GM12878 (cell line): ENCODE data around the gene COL19A1. TPM values are rescaled to one million over a fixed set of nuclear protein-coding genes. Genes with fewer than 3 reads are reported as not detected.

Experiments used
- ATAC-seq: fragments of 200-7000 bp; cut with Tn5 transposase; 3 replicates; pipeline ENCODE4 v1.9.1; 2020; ENCODE audit warnings: mild to moderate bottlenecking, moderate library complexity
- BruUV-seq: library from RNA; stranded (reverse); fragments of 400-500 nt; replicated peaks from 2 replicates; lab custom pipeline; 2021; lab: Mats Ljungman, UMichigan
- CTCF ChIA-PET: fragments of 300-600 bp; sonication (Branson Sonifier 250); formaldehyde crosslinking; extraction: SDS; loops from one replicate; lab custom pipeline; 2021; ENCODE audit warnings: inconsistent platforms; lab: Yijun Ruan, JAX
- POLR2A ChIA-PET: fragments of 350-600 bp; formaldehyde crosslinking; extraction: SDS; loops from one replicate; lab custom pipeline; 2021; ENCODE audit warnings: inconsistent platforms; lab: Charles Lee
- RAD21 ChIA-PET: fragments of 300-600 bp; sonication (Branson Sonifier 250); formaldehyde crosslinking; loops from one replicate; lab custom pipeline; 2023; ENCODE audit warnings: antibody characterized with exemption; ENCODE audit not compliant: unreplicated experiment; lab: Charles Lee
- SMC1A ChIA-PET: fragments of 300-600 bp; sonication (Branson Sonifier 250); formaldehyde crosslinking; loops from one replicate; lab custom pipeline; 2023; ENCODE audit not compliant: unreplicated experiment, uncharacterized antibody; lab: Charles Lee
- DNase-seq: peaks from one replicate; pipeline ENCODE4 v3.0.0-alpha.2; 2011; ENCODE audit warnings: low read depth, low spot score
- FAIRE-seq: peaks from 3 replicates; lab custom pipeline; 2011; peaks lifted over from hg19 to GRCh38; lab: Jason Lieb, UNC
- H2AFZ ChIP-seq: 2 replicates; pipeline ENCODE4 v1.6.0; 2011; ENCODE audit warnings: low read depth, low read length, control low read depth; ENCODE audit not compliant: control insufficient read depth
- H3K27ac ChIP-seq: 2 replicates; pipeline ENCODE4 v1.5.1; 2011; ENCODE audit warnings: control low read depth; ENCODE audit not compliant: control insufficient read depth, insufficient read depth
- H3K27me3 ChIP-seq, 2 experiments: replicated peaks in 1 of 2; 2 replicates each; pipeline versions ENCODE4 v1.6.0 to v1.6.1; 2011; ENCODE audit warnings: low read length in 1 of 2; ENCODE audit not compliant: control insufficient read depth in 2 of 2, insufficient read depth in 2 of 2
- H3K36me3 ChIP-seq, 2 experiments: 2 replicates each; pipeline ENCODE4 v1.5.1; 2011; ENCODE audit warnings: low read length in 1 of 2; ENCODE audit not compliant: control insufficient read depth in 2 of 2, insufficient read depth in 2 of 2
- H3K4me1 ChIP-seq: 2 replicates; pipeline ENCODE4 v1.6.1; 2011; ENCODE audit warnings: mild to moderate bottlenecking, low read length, moderate library complexity, mixed read lengths; ENCODE audit not compliant: control insufficient read depth, insufficient read depth
- H3K4me2 ChIP-seq: 2 replicates; pipeline ENCODE4 v1.6.0; 2011; ENCODE audit warnings: control low read depth; ENCODE audit not compliant: control insufficient read depth, insufficient read depth
- H3K4me3 ChIP-seq: fragments of 200-600 bp; sonication (generic); 2 replicates; pipeline ENCODE4 v1.5.1; 2016
- H3K79me2 ChIP-seq: 2 replicates; pipeline ENCODE4 v1.6.0; 2011; ENCODE audit warnings: low read length; ENCODE audit not compliant: control insufficient read depth, insufficient read depth
- H3K9ac ChIP-seq: 2 replicates; pipeline ENCODE4 v1.8.0; 2011; ENCODE audit warnings: low read length, control low read depth, mixed read lengths; ENCODE audit not compliant: control insufficient read depth, insufficient read depth
- H3K9me3 ChIP-seq: replicated peaks from 3 replicates; pipeline ENCODE4 v1.5.1; 2011; ENCODE audit warnings: mild to moderate bottlenecking, low read length; ENCODE audit not compliant: control insufficient read depth, insufficient read depth
- H4K20me1 ChIP-seq: 2 replicates; pipeline ENCODE4 v1.6.0; 2011; ENCODE audit not compliant: control insufficient read depth, insufficient read depth
- ATF7 ChIP-seq: fragments of 450-650 bp; IDR thresholded peaks from 2 replicates; pipeline ENCODE4 v1.6.1; 2016; ENCODE audit warnings: low read depth, mild to moderate bottlenecking
- CHD4 ChIP-seq: fragments of 200-600 bp; sonication (generic); IDR thresholded peaks from 2 replicates; pipeline ENCODE4 v1.6.1; 2016; ENCODE audit warnings: mild to moderate bottlenecking
- FOXK2 ChIP-seq: fragments of 450-650 bp; IDR thresholded peaks from 2 replicates; pipeline ENCODE4 v1.6.1; 2017; ENCODE audit warnings: mild to moderate bottlenecking, moderate library complexity
- KAT2A ChIP-seq: conservative IDR thresholded peaks from 2 replicates; pipeline ENCODE4 v1.6.1; 2011; ENCODE audit warnings: low read depth, low read length; ENCODE audit not compliant: control insufficient read depth
- NR2C1 ChIP-seq: fragments of 450-650 bp; IDR thresholded peaks from 2 replicates; pipeline ENCODE4 v1.6.1; 2017; ENCODE audit warnings: antibody characterized with exemption, mild to moderate bottlenecking, moderate library complexity
- NR2C2 ChIP-seq: IDR thresholded peaks from 2 replicates; pipeline ENCODE4 v1.6.1; 2011; ENCODE audit warnings: borderline replicate concordance, low read depth; ENCODE audit not compliant: control insufficient read depth, insufficient read length
- POLR2A ChIP-seq: IDR thresholded peaks from 2 replicates; pipeline ENCODE4 v1.6.1; 2011; ENCODE audit warnings: low read depth, mild to moderate bottlenecking, low read length
- RUNX3 ChIP-seq: IDR thresholded peaks from 2 replicates; pipeline ENCODE4 v1.6.1; 2012; ENCODE audit warnings: low read length, inconsistent platforms
- SREBF1 ChIP-seq: IDR thresholded peaks from 2 replicates; pipeline ENCODE4 v1.6.1; 2012; ENCODE audit warnings: mild to moderate bottlenecking, low read length
- STAT3 ChIP-seq: IDR thresholded peaks from 2 replicates; pipeline ENCODE4 v1.6.1; 2011; ENCODE audit warnings: low read depth, low read length, improper control_type of control experiment
- TCF12 ChIP-seq: IDR thresholded peaks from 2 replicates; pipeline ENCODE4 v1.6.1; 2011; ENCODE audit warnings: low read depth, mild to moderate bottlenecking, low read length
- ZNF622 ChIP-seq: fragments of 450-650 bp; IDR thresholded peaks from 2 replicates; pipeline ENCODE4 v1.6.1; 2017; ENCODE audit warnings: mild to moderate bottlenecking, inconsistent platforms
- WGBS: methylation state at CpG from one replicate; pipeline ENCODE4 v1.1.6; 2016; ENCODE audit warnings: low lambda C conversion rate; ENCODE audit not compliant: insufficient replicate concordance, insufficient coverage; ENCODE audit errors: missing lambda C conversion rate; 5-methylcytosine and 5-hydroxymethylcytosine counted together
- in situ Hi-C: fragments of 300-500 bp; cut with MboI; formaldehyde crosslinking; loops from 9 replicates; pipeline ENCODE4 v1.14.3; 2018; ENCODE audit warnings: mixed read lengths
- intact Hi-C: fragments of 100-400 bp; cut with micrococcal nuclease; formaldehyde crosslinking; loops from one replicate; pipeline ENCODE4 v1.14.2; 2022; ENCODE audit not compliant: unreplicated experiment
- polyA plus RNA-seq, 11 experiments: library from polyadenylated mRNA; depleted of rRNA in 4 of 11; unstranded in 6 of 11; stranded (reverse) in 5 of 11; fragments of >200 nt; fragmentation: Nextera tagmentation in 4 of 11; fragmentation: Illumina TruSeq in 1 of 11; extraction: Ambion mirVana in 4 of 11; extraction: Trizol in 1 of 11; gene quantifications; 1 replicate in 1 of 11; 2 replicates in 10 of 11; pipeline versions ENCODE4 v1.2.1 to v1.2.3, GENCODE V29; 2011 to 2016; ENCODE audit warnings: inconsistent platforms in 2 of 11, missing spikeins in 2 of 11, low read depth in 1 of 11
- total RNA-seq, 4 experiments: library from RNA; depleted of rRNA in 3 of 4; stranded (reverse); fragments of >200 nt in 3 of 4; fragmentation: Illumina TruSeq in 1 of 4; extraction: Trizol in 1 of 4; gene quantifications; 2 replicates each; pipeline versions ENCODE4 v1.2.1 to v1.2.3, GENCODE V29; 2013 to 2021
- TF ChIP-seq, protein P1 (sequence below): IDR thresholded peaks from 2 replicates; pipeline ENCODE4 v1.6.1; 2011; ENCODE audit warnings: mild to moderate bottlenecking, low read depth, low read length, moderate library complexity; ENCODE audit not compliant: insufficient replicate concordance
- TF ChIP-seq, protein P2 (sequence below): IDR thresholded peaks from 2 replicates; pipeline ENCODE4 v1.6.1; 2011; ENCODE audit warnings: low read depth, low read length, improper control_type of control experiment, borderline replicate concordance
- TF ChIP-seq, protein P3 (sequence below): fragments of 450-650 bp; IDR thresholded peaks from 2 replicates; pipeline ENCODE4 v1.6.1; 2018; ENCODE audit warnings: borderline replicate concordance, mild to moderate bottlenecking; ENCODE audit not compliant: partially characterized antibody

COL19A1 gene
- total and polyA plus RNA-seq, 10 of the 15 experiments (the other 5 are each of a cell fraction or from before 2014, with no cell fraction given): 1.1 to 13.5 (median 4.1) TPM

DNA sequence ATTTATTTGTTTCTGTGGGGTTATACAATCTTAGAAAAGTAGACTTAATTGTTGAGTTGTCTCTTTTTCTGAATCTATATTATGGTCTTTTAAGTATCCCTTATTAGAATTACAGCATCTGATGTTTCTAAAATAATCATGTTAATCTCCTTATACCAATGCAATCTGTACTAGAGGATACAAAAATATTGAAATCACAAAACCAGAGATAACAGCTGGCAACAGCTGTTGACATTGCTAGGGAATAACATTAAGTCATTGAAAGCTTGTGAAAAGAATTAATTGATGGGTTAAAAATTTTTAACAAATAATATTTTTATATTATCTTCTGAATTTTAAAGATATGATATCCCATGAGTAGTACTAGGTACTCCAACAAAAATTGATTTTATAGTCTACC lies 162.6 kb downstream of the COL19A1 start (continued):
- TF ChIP-seq, protein P1, sequence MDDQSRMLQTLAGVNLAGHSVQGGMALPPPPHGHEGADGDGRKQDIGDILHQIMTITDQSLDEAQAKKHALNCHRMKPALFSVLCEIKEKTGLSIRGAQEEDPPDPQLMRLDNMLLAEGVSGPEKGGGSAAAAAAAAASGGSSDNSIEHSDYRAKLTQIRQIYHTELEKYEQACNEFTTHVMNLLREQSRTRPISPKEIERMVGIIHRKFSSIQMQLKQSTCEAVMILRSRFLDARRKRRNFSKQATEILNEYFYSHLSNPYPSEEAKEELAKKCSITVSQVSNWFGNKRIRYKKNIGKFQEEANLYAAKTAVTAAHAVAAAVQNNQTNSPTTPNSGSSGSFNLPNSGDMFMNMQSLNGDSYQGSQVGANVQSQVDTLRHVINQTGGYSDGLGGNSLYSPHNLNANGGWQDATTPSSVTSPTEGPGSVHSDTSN: no peak
- TF ChIP-seq STAT3: no peak

DNA sequence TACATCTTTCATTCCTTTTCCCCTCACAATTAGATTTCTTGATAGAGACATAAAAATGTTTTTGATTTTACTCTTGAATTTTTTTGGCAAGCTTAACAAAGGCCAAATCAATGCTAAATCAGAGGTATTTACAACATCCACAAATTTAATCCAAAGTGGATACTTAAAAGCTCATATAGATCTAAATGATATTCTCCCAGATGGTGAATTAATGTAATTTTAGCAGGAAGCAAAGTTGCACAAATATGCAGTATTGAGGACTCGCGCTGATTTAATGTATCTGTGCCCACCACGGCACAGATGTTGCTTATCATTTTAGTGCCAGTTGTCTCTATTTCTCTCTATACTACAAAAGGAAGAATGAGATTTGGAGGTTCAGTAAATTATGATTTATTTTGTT lies 167.4 kb downstream of the COL19A1 start:
- Histone ChIP-seq H3K9me3 (no peaks in the 10 kb centered on the region), H3K27ac (no peak overlapping the region), H4K20me1 (no peaks in the 10 kb centered on the region), H3K36me3 (no peaks in the 10 kb centered on the region), H3K4me3 (no peak overlapping the region), H3K79me2 (no peaks in the 10 kb centered on the region), H3K9ac (no peak overlapping the region), H3K4me1 (no peaks in the 10 kb centered on the region)
- ChIA-PET CTCF (interaction anchor here (0.7 to 1.1 kb wide), 2 partner anchors 75 to 597 kb away, joined by 3 to 4 read pairs; no protein-coding TSS in a partner anchor), POLR2A (interaction anchor here (0.8 kb wide), 1 partner anchor 81 kb away, joined by 3 read pairs; no protein-coding TSS in a partner anchor), RAD21 (no interaction called here), SMC1A (interaction anchor here (0.8 to 1.6 kb wide), 2 partner anchors 46 to 75 kb away, joined by 3 to 4 read pairs; no protein-coding TSS in a partner anchor)
- WGBS: 100% methylated on average over 3 of the region's 3 CpGs
- in situ Hi-C loops: no loop called here
- TF ChIP-seq KAT2A (no peak), FOXK2 (no peak), ZNF622 (no peak), NR2C1 (no peak), SREBF1 (no peak), RUNX3 (no peak), NR2C2 (no peak), CHD4 (no peak), ATF7 (no peak), TCF12 (no peak), POLR2A (no peak)
- TF ChIP-seq, protein P2, sequence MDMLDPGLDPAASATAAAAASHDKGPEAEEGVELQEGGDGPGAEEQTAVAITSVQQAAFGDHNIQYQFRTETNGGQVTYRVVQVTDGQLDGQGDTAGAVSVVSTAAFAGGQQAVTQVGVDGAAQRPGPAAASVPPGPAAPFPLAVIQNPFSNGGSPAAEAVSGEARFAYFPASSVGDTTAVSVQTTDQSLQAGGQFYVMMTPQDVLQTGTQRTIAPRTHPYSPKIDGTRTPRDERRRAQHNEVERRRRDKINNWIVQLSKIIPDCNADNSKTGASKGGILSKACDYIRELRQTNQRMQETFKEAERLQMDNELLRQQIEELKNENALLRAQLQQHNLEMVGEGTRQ: no peak
- TF ChIP-seq, protein P3, sequence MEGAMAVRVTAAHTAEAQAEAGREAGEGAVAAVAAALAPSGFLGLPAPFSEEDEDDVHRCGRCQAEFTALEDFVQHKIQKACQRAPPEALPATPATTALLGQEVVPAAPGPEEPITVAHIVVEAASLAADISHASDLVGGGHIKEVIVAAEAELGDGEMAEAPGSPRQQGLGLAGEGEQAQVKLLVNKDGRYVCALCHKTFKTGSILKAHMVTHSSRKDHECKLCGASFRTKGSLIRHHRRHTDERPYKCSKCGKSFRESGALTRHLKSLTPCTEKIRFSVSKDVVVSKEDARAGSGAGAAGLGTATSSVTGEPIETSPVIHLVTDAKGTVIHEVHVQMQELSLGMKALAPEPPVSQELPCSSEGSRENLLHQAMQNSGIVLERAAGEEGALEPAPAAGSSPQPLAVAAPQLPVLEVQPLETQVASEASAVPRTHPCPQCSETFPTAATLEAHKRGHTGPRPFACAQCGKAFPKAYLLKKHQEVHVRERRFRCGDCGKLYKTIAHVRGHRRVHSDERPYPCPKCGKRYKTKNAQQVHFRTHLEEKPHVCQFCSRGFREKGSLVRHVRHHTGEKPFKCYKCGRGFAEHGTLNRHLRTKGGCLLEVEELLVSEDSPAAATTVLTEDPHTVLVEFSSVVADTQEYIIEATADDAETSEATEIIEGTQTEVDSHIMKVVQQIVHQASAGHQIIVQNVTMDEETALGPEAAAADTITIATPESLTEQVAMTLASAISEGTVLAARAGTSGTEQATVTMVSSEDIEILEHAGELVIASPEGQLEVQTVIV: no peak
- TF ChIP-seq, all 136 proteins: peak for 0
- ATAC-seq (no peak), DNase-seq (no peak), FAIRE-seq (no peak)
- no peak overlapping the region for H2AFZ ChIP-seq
- BruUV-seq: no TSS peak
- no peak overlapping the region for H3K4me2 ChIP-seq
- intact Hi-C loops: no loop called here
- no peaks in the 10 kb centered on the region for H3K27me3 ChIP-seq
